ENCODE results near the gene PGAP2.

GRCh38 chr11:3836903-3837302 lies 28.5 kb downstream of the PGAP2 start:
- no peak for TF ChIP-seq EZH2 (IDR thresholded peaks at IDR 0.05; ENCODE audit: low read depth)
- no peak for TF ChIP-seq CTCF (conservative IDR thresholded peaks at IDR 0.05)

Measured in PC-9 (cell line).